BE2C (cell line): ENCODE measurements around the gene WDR7.

ENCODE experiments used
- DNase-seq: peaks from one replicate; pipeline ENCODE4 v3.0.0-alpha.2; 2020
- H3K27me3 ChIP-seq: fragments of 250-450 bp; sonication (Bioruptor Pico); 2 replicates; pipeline ENCODE4 v1.5.1; 2020; ENCODE audit warnings: mild to moderate bottlenecking
- H3K36me3 ChIP-seq: fragments of 250-450 bp; sonication (Bioruptor Pico); 2 replicates; pipeline ENCODE4 v1.5.1; 2020; ENCODE audit warnings: mild to moderate bottlenecking
- H3K4me1 ChIP-seq: fragments of 250-450 bp; sonication (Bioruptor Pico); 2 replicates; pipeline ENCODE4 v1.5.1; 2020
- H3K4me3 ChIP-seq: 2 replicates; pipeline ENCODE4 v1.5.1; 2011; ENCODE audit warnings: low read depth, low read length
- H3K9me3 ChIP-seq: fragments of 250-450 bp; sonication (Bioruptor Pico); 2 replicates; pipeline ENCODE4 v1.5.1; 2020
- TF ChIP-seq, protein P1 (sequence below): IDR thresholded peaks from 2 replicates; pipeline ENCODE4 v1.5.1; 2012; ENCODE audit warnings: mild to moderate bottlenecking, low read depth, low read length

The WDR7 gene

DNA sequence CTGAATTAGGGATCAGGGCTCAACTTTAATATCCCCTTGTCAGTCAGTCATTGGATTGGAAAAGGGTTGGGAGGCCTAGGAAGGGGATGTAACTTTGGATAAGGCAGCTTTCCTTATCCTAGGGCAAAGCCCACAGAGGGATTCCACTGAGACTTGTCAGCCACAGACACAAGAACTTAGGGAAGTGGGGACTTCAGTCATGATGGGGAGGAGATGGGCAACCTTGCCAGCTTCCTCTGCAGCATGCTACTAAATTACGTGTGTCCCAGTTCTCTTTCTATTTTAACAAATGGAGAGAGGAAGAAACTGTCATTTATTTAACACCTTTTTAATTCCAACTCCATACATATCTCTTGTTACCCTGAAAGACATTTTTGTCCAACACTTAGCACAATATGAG, 237.8 kb downstream of the WDR7 start:
- H3K4me3 ChIP-seq: no peak overlapping the region
- TF ChIP-seq, protein P1, sequence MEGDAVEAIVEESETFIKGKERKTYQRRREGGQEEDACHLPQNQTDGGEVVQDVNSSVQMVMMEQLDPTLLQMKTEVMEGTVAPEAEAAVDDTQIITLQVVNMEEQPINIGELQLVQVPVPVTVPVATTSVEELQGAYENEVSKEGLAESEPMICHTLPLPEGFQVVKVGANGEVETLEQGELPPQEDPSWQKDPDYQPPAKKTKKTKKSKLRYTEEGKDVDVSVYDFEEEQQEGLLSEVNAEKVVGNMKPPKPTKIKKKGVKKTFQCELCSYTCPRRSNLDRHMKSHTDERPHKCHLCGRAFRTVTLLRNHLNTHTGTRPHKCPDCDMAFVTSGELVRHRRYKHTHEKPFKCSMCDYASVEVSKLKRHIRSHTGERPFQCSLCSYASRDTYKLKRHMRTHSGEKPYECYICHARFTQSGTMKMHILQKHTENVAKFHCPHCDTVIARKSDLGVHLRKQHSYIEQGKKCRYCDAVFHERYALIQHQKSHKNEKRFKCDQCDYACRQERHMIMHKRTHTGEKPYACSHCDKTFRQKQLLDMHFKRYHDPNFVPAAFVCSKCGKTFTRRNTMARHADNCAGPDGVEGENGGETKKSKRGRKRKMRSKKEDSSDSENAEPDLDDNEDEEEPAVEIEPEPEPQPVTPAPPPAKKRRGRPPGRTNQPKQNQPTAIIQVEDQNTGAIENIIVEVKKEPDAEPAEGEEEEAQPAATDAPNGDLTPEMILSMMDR: no peak
- no peaks in the 10 kb centered on the region for H3K4me1 ChIP-seq
- H3K9me3 ChIP-seq: no peaks in the 10 kb centered on the region
- no peaks in the 10 kb centered on the region for H3K36me3 ChIP-seq
- no peak for DNase-seq
- H3K27me3 ChIP-seq: no peaks in the 10 kb centered on the region

DNA sequence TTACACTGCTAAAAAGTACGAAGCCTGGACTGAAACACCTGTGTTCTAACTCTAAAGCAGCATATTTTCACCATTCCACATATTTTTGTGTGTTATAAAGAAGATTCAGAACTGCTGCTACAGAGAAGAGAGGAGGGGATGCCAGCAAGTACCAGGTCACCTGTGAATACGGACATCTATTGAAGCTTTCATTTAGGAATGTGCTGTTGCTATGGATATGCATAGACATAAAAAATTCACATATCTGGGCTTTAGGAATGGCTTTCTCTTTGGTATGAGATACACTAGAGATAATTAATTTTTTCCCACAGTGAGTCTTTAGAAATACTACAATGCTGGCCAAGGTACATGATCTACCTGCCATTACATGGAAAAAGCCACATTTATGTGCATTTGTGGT, 238.5 kb downstream of the WDR7 start:
- Histone ChIP-seq H3K4me3 (no peak overlapping the region), H3K9me3 (no peaks in the 10 kb centered on the region), H3K4me1 (no peaks in the 10 kb centered on the region), H3K27me3 (no peaks in the 10 kb centered on the region), H3K36me3 (no peaks in the 10 kb centered on the region)
- DNase-seq: no peak
- TF ChIP-seq, protein P1: no peak

DNA sequence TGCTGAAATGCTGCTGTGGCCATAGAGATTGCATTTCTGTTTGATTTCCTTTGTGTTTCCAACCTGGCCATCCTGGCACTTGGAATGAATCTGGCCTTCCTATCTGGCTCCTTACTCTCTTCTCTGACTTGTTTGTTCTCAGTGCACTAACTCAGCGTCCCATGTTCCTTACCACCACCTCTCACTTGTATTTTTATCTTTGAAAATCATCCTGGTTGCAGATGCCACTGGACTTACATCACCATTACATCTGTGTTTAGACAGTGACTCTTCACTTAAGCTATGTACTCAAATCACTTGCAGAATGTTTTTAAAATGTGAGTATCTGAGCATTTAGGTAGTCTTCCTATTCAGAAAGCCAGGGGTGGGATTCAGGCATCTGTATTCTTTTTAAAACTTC, 239.5 kb downstream of the WDR7 start:
- Histone ChIP-seq H3K4me3 (no peak overlapping the region), H3K4me1 (no peaks in the 10 kb centered on the region), H3K36me3 (no peaks in the 10 kb centered on the region), H3K9me3 (no peaks in the 10 kb centered on the region), H3K27me3 (no peaks in the 10 kb centered on the region)
- no peak for DNase-seq
- TF ChIP-seq, protein P1: no peak

DNA sequence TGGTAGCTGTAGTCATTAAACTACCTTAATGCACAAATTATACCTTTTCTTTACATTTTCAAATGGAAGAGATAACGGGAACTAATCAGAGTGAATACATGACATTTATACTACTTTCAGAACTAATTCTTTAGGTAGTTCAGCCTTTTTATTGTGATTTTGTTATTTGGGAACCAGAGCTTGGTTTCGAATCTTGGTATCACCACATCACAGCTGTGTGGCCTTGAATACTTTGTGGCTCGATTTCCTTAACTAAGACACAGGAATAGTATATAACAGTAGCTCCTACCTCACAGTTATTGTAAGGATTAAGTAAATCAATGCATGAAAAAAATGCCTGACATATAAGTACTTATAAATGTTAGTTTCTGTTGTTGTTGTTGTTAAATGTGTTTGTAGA, 240.0 kb downstream of the WDR7 start:
- TF ChIP-seq, protein P1: no peak
- DNase-seq: no peak
- H3K4me1 ChIP-seq: no peaks in the 10 kb centered on the region
- no peaks in the 10 kb centered on the region for H3K36me3 ChIP-seq
- no peaks in the 10 kb centered on the region for H3K9me3 ChIP-seq
- H3K27me3 ChIP-seq: no peaks in the 10 kb centered on the region
- H3K4me3 ChIP-seq: no peak overlapping the region

DNA sequence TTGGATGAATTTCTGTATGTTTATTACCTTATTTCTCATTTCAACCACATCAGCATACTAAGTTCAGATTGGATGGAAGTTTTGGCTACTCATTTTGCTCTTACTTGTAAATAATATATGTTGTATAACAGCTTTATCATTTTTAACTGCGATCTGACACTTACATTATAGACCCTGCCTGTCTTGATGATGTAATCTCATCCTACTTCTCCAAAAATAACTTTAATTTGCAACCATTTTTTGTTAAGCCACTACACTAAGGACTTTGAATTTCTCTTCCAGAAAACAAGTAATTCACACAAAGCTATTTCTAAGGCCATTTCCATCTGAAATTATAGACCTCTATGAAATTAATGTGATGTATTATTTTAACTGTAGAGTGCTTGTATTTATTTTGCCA, 240.7 kb downstream of the WDR7 start:
- no peaks in the 10 kb centered on the region for H3K27me3 ChIP-seq
- no peak for DNase-seq
- no peaks in the 10 kb centered on the region for H3K36me3 ChIP-seq
- no peak overlapping the region for H3K4me3 ChIP-seq
- TF ChIP-seq, protein P1: no peak
- H3K4me1 ChIP-seq: no peaks in the 10 kb centered on the region
- no peaks in the 10 kb centered on the region for H3K9me3 ChIP-seq

DNA sequence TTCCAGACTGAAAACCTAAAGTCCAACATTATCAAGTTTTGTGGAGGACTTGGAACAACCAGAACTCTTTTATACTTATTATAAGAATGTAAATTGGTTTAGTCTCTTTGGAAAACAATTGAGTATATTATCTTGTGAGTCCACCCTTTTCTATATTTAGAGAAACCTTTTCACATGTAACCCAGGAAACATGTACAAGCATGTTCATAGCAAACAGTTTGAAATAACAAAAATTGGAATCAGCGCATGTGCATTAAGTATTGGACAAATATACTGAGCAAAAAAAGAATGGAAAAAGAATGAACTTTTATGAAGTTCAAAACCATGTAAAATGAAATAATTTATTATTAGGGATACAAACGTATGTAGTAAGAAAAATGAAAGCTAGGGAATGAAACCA, 246.0 kb downstream of the WDR7 start:
- TF ChIP-seq, protein P1: no peak

More for the DNA sequence above, 246.0 kb downstream of the WDR7 start:
- Histone ChIP-seq H3K4me1 (no peaks in the 10 kb centered on the region), H3K9me3 (no peaks in the 10 kb centered on the region), H3K27me3 (no peaks in the 10 kb centered on the region), H3K36me3 (no peaks in the 10 kb centered on the region), H3K4me3 (no peak overlapping the region)
- DNase-seq: no peak
